PC-9 (cell line): ENCODE measurements around the gene IRS2. TPM values are rescaled to one million over a fixed set of nuclear protein-coding genes. Genes with fewer than 3 reads are reported as not detected.

Experiments
- BruUV-seq: library from RNA; stranded (reverse); fragments of 400-500 nt; replicated peaks from 2 replicates; lab custom pipeline; 2021; lab: Mats Ljungman, UMichigan
- CTCF ChIA-PET: fragments of 300-600 bp; sonication (Branson Sonifier 250); formaldehyde crosslinking; loops from one replicate; lab custom pipeline; 2022; ENCODE audit warnings: antibody characterized with exemption; lab: Charles Lee
- POLR2A ChIA-PET: fragments of 300-600 bp; sonication (Branson Sonifier 250); formaldehyde crosslinking; loops from one replicate; lab custom pipeline; 2022; ENCODE audit warnings: antibody characterized with exemption; ENCODE audit not compliant: unreplicated experiment; lab: Charles Lee
- DNase-seq, 2 experiments: peaks; one replicate each; pipeline versions ENCODE4 v3.0.0 to v3.0.0-alpha.2; 2015 to 2022; ENCODE audit warnings: mixed read lengths in 1 of 2
- H2AFZ ChIP-seq: fragments of 200-600 bp; sonication (generic); 2 replicates; pipeline ENCODE4 v1.8.1; 2017; ENCODE audit warnings: antibody characterized with exemption
- H3F3A ChIP-seq: fragments of 200-600 bp; sonication (generic); 2 replicates; pipeline ENCODE4 v1.8.1; 2017; ENCODE audit warnings: antibody characterized with exemption, mild to moderate bottlenecking, low read depth; ENCODE audit not compliant: insufficient read depth
- H3K27ac ChIP-seq: fragments of 200-600 bp; sonication (generic); 2 replicates; pipeline ENCODE4 v1.6.1; 2016; ENCODE audit warnings: mixed run types
- H3K27me3 ChIP-seq: fragments of 200-600 bp; sonication (generic); 2 replicates; pipeline ENCODE4 v1.6.1; 2016; ENCODE audit warnings: low read depth, mixed run types; ENCODE audit not compliant: insufficient read depth
- H3K36me3 ChIP-seq: fragments of 200-600 bp; sonication (generic); 2 replicates; pipeline ENCODE4 v1.6.1; 2016; ENCODE audit warnings: low read depth, mixed run types
- H3K4me1 ChIP-seq: fragments of 200-600 bp; sonication (generic); replicated peaks from 2 replicates; pipeline ENCODE4 v1.6.1; 2016; ENCODE audit warnings: mixed run types; ENCODE audit not compliant: insufficient read depth
- H3K4me2 ChIP-seq: fragments of 200-600 bp; sonication (generic); 2 replicates; pipeline ENCODE4 v1.6.1; 2017; ENCODE audit warnings: mixed run types
- H3K4me3 ChIP-seq: fragments of 200-600 bp; sonication (generic); 2 replicates; pipeline ENCODE4 v1.6.1; 2016; ENCODE audit warnings: mixed run types
- H3K79me2 ChIP-seq: fragments of 200-600 bp; sonication (generic); 2 replicates; pipeline ENCODE4 v1.6.1; 2017; ENCODE audit warnings: low read depth, mixed run types
- H3K9me2 ChIP-seq: fragments of 200-600 bp; sonication (generic); 2 replicates; pipeline ENCODE4 v1.8.1; 2017; ENCODE audit warnings: mild to moderate bottlenecking; ENCODE audit not compliant: insufficient read depth
- H3K9me3 ChIP-seq: fragments of 200-600 bp; sonication (generic); 2 replicates; pipeline ENCODE4 v1.8.1; 2016; ENCODE audit warnings: low read depth; ENCODE audit not compliant: insufficient read depth
- H4K20me1 ChIP-seq: fragments of 200-600 bp; sonication (generic); 2 replicates; pipeline ENCODE4 v1.8.1; 2017; ENCODE audit not compliant: insufficient read depth
- EZH2 ChIP-seq: fragments of 200-600 bp; sonication (generic); IDR thresholded peaks from 2 replicates; pipeline ENCODE4 v1.8.0; 2017; ENCODE audit warnings: antibody characterized with exemption, low read depth
- intact Hi-C: fragments of 100-400 bp; cut with micrococcal nuclease; formaldehyde crosslinking; loops from one replicate; pipeline ENCODE4 v1.10.0; 2022; ENCODE audit not compliant: unreplicated experiment
- total RNA-seq: library from RNA; stranded (reverse); gene quantifications from 2 replicates; pipeline ENCODE4 v1.2.3, GENCODE V29; 2021
- TF ChIP-seq, protein P1 (sequence below): fragments of 200-600 bp; sonication (generic); conservative IDR thresholded peaks from 2 replicates; pipeline ENCODE4 v1.6.1; 2017; ENCODE audit warnings: mixed run types, antibody characterized with exemption, mild to moderate bottlenecking, moderate library complexity

IRS2 gene
- total RNA-seq, 1 experiment from 2014 or later: 31.3 TPM

DNA sequence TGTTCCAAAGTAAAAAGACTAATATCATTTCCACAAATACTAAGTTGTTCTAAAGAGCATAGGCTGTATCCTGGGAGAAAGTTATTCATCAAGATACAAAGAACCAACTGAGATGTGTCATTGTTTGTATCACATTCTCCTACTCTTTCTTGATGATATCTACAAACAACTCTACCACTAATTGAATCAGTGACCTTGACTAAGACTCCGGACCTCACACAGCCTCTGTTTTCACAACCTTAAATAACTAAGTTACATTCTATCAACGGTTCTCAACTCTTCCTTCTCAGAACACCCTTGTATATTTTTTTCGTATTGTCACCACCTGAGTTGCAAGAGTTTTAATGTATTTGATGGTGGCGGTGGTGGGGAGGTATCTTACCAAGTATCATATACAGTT lies 12.6 kb downstream of the IRS2 start:
- H3K9me2 ChIP-seq: no peaks in the 10 kb centered on the region
- no peaks in the 10 kb centered on the region for H3K27me3 ChIP-seq
- no TSS peak for BruUV-seq
- H3K79me2 ChIP-seq: peaks cover 100% of the 10 kb centered on the region
- intact Hi-C loops: loop anchor here (10.0 kb wide), 1 partner anchor 439 kb away; no protein-coding TSS in a partner anchor
- TF ChIP-seq EZH2: no peak
- TF ChIP-seq, protein P1, sequence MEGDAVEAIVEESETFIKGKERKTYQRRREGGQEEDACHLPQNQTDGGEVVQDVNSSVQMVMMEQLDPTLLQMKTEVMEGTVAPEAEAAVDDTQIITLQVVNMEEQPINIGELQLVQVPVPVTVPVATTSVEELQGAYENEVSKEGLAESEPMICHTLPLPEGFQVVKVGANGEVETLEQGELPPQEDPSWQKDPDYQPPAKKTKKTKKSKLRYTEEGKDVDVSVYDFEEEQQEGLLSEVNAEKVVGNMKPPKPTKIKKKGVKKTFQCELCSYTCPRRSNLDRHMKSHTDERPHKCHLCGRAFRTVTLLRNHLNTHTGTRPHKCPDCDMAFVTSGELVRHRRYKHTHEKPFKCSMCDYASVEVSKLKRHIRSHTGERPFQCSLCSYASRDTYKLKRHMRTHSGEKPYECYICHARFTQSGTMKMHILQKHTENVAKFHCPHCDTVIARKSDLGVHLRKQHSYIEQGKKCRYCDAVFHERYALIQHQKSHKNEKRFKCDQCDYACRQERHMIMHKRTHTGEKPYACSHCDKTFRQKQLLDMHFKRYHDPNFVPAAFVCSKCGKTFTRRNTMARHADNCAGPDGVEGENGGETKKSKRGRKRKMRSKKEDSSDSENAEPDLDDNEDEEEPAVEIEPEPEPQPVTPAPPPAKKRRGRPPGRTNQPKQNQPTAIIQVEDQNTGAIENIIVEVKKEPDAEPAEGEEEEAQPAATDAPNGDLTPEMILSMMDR: no peak
- peaks cover 90% of the 10 kb centered on the region for H4K20me1 ChIP-seq
- peaks cover 81% of the 10 kb centered on the region for H3K36me3 ChIP-seq
- H3K4me2 ChIP-seq: peak overlapping the region; percentile 95
- peak overlapping the region; percentile 83 for H3K27ac ChIP-seq
- H3K4me1 ChIP-seq: peaks cover 73% of the 10 kb centered on the region
- H3K9me3 ChIP-seq: no peaks in the 10 kb centered on the region
- H3K4me3 ChIP-seq: peak overlapping the region; percentile 47; the same call in 1 of the 2 replicates
- ChIA-PET POLR2A (no interaction called here), CTCF (no interaction called here)
- no peak overlapping the region for H2AFZ ChIP-seq
- peaks cover 53% of the 10 kb centered on the region for H3F3A ChIP-seq
- peak in 1 of 2 experiments; percentile 84 for DNase-seq

DNA sequence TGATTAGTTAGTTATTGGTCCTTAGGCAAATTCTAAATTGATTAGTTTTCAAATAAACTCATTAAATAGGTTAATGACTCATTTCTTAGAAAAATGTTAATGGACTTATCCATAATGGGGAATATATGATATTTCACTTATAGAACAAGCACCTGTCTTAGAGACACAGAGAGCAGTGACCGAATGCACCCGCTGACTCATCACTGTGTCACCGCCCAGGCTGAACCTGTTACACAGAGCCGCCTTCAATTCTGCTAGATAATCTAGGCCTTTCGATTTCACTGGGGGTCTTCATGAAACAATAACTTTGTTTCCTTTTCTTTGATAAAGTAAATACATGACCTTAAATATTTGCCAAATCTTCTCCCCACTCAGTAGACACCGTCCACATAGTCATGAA lies 13.1 kb downstream of the IRS2 start:
- no TSS peak for BruUV-seq

DNA sequence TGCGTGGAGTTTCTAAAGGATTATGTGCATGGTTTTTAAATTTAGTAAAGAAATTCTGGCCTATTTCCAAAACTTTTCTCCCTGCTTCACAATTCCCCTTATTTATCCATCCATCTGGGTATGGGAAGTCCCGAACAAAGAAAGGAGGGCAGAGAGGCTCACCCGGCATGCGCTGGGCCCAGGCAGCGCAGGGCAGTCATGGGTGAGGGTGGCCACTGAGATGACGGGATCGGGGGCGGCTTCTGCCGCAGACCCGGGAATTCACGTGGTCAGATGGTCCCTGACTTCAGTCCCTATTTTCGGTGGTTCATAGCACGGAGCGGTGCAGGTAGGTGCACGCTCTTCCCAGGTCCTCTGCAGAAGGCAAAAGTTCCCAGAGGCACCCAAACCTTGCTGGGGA lies 14.5 kb downstream of the IRS2 start:
- Histone ChIP-seq H3K27me3 (no peaks in the 10 kb centered on the region), H3K9me2 (no peaks in the 10 kb centered on the region), H3K4me2 (0 out of 2 replicates have a peak overlapping the region, but pooled peaks have one; percentile 0), H2AFZ (no peak overlapping the region), H4K20me1 (peaks cover 92% of the 10 kb centered on the region), H3K36me3 (peaks cover 83% of the 10 kb centered on the region), H3K4me1 (peaks cover 57% of the 10 kb centered on the region), H3K79me2 (peaks cover 100% of the 10 kb centered on the region), H3K9me3 (no peaks in the 10 kb centered on the region), H3K4me3 (no peak overlapping the region), H3K27ac (no peak overlapping the region), H3F3A (peaks cover 50% of the 10 kb centered on the region)
- POLR2A ChIA-PET: no interaction called here
- intact Hi-C loops: loop anchor here (10.0 kb wide), 1 partner anchor 437 kb away; no protein-coding TSS in a partner anchor
- TF ChIP-seq, protein P1: no peak
- TF ChIP-seq EZH2: no peak
- no peak for DNase-seq
- no TSS peak for BruUV-seq
- CTCF ChIA-PET: no interaction called here

More for the DNA sequence above, 13.1 kb downstream of the IRS2 start:
- Histone ChIP-seq H2AFZ (no peak overlapping the region), H3K9me2 (no peaks in the 10 kb centered on the region), H3K9me3 (no peaks in the 10 kb centered on the region), H3K4me1 (peaks cover 68% of the 10 kb centered on the region), H4K20me1 (peaks cover 90% of the 10 kb centered on the region), H3K4me2 (peak overlapping the region; percentile 95), H3K27ac (peak overlapping the region; percentile 83), H3K27me3 (no peaks in the 10 kb centered on the region), H3F3A (peaks cover 53% of the 10 kb centered on the region), H3K36me3 (peaks cover 82% of the 10 kb centered on the region), H3K79me2 (peaks cover 100% of the 10 kb centered on the region), H3K4me3 (peak overlapping the region; percentile 47; the same call in 1 of the 2 replicates)
- DNase-seq: peak; percentile 54 to 85
- TF ChIP-seq, protein P1: no peak
- no peak for TF ChIP-seq EZH2
- CTCF ChIA-PET: no interaction called here
- intact Hi-C loops: loop anchor here (10.0 kb wide), 1 partner anchor 438 kb away; no protein-coding TSS in a partner anchor
- POLR2A ChIA-PET: no interaction called here
